A549 treated with GW870086 at 1 μM for 4 hours (cell line): Measurements from ENCODE around the gene HIF1A. TPM values are rescaled to one million over a fixed set of nuclear protein-coding genes. Genes with fewer than 3 reads are reported as not detected.

ENCODE experiments used
- total RNA-seq: library from RNA; stranded (reverse); fragments of 200-300 nt; extraction: Qiagen RNA extraction; gene quantifications from 5 replicates; pipeline ENCODE4 v1.2.3, GENCODE V29; 2022; ENCODE audit warnings: low read depth

The HIF1A gene
- 106 to 220 TPM (median 195 TPM) in 5 replicates for total RNA-seq

GRCh38 chr14:61694830-61695694, at the start of gene HIF1A:
TSS of gene HIF1A (plus strand) at chr14:61695513. CDS start at chr14:61695805, 292 bp downstream.

GRCh38 chr14:61761959-61762786, 66.9 kb downstream of the HIF1A start, which contains the start of gene SNAPC1:
TSS of gene SNAPC1 (plus strand) at chr14:61762420. CDS start at chr14:61762461, 41 bp downstream.

Other genes starting within 250 kb of the HIF1A start
- 10.2 to 14.5 TPM (median 12.0 TPM) in 5 replicates for gene SNAPC1, start 66.9 kb downstream of the HIF1A start, total RNA-seq
- gene SYT16, start 117.2 kb downstream of the HIF1A start, total RNA-seq, result 0.03 to 0.14 TPM (median 0.08 TPM) in 4 of 5 replicates, not detected in the other